ENCODE results near the gene ARHGAP40. TPM values are rescaled to one million over a fixed set of nuclear protein-coding genes. Genes with fewer than 3 reads are reported as not detected.

The ARHGAP40 gene
- total and polyA plus RNA-seq, 2 of the 8 experiments (the other 6 are each of a cell fraction or from before 2014, with no cell fraction given) = 0.74 to 1.4 TPM

DNA sequence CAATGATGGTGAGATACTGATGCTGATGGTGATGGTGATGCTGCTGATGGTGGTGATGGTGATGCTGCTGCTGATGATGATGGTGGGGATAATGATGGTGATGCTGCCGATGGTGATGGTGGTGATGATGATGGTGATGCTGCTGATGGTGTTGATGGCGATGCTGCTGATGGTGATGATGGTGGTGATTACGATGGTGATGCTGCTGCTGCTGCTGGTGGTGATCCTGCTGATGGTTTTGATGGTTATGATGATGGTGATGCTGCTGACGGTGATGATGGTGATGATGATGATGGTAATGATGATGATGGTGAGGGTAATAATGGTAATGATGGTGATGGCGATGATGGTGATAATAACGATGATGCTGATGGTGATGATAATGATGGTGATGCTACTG is 50.0 kb downstream of the ARHGAP40 start:
- no peak overlapping the region for H3K4me3 ChIP-seq (ENCODE audit: extremely low read depth in 1 of 4, insufficient read depth in 2 of 4, low read depth in 3 of 4, low read length in 4 of 4)
- H3K14ac ChIP-seq (ENCODE audit: insufficient read length) = no peak overlapping the region
- no peak overlapping the region for H2BK12ac ChIP-seq (ENCODE audit: low read depth, low read length)
- WGBS, 2 experiments (ENCODE audit: extremely low coverage in 1 of 2, insufficient coverage in 1 of 2, insufficient read length in 1 of 2, insufficient replicate concordance in 2 of 2, low coverage in 1 of 2, low lambda C conversion rate in 2 of 2, missing lambda C conversion rate in 1 of 2) = 89% methylated on average over 6 of the region's 6 CpGs; no CpG with 5 or more reads in 1 of the 2 experiments
- DNase-seq (ENCODE audit: low read depth in 1 of 2, low spot score in 2 of 2) (no peak), FAIRE-seq (no peak)
- peaks cover 0 to 2% (median 0%) of the 10 kb centered on the region in 4 experiments; a peak in 1 of 7 replicates for H3K4me1 ChIP-seq (replicated peaks in 1 of 4; ENCODE audit: control insufficient read depth in 3 of 4, insufficient read depth in 4 of 4, low read length in 3 of 4)
- H3K9me3 ChIP-seq (ENCODE audit: insufficient read depth in 2 of 2, low read depth in 1 of 2, low read length in 1 of 2) = no peaks in the 10 kb centered on the region
- peaks cover 1 to 10% of the 10 kb centered on the region in 2 experiments for H4K20me1 ChIP-seq (replicated peaks in 1 of 2; ENCODE audit: control insufficient read depth in 1 of 2, insufficient read depth in 2 of 2, low read length in 2 of 2)
- no peak overlapping the region for H3K18ac ChIP-seq (ENCODE audit: extremely low read depth, low read length)
- ChIA-PET CTCF (ENCODE audit: partially characterized antibody) (interaction anchor here (1.0 to 8.0 kb wide), 10 partner anchors 9 to 99 kb away, joined by 3 to 235 read pairs (median 28); partner anchors contain the start of genes ACTR5 and SLC32A1), POLR2A (ENCODE audit: partially characterized antibody) (no interaction called here)
- no peak for TF ChIP-seq RBBP5 (IDR thresholded peaks at IDR 0.05; ENCODE audit: borderline replicate concordance, low read depth, low read length)
- no peak for TF ChIP-seq SRF (IDR thresholded peaks at IDR 0.05; ENCODE audit: low read depth, low read length)
- no peak for TF ChIP-seq BCL11A (IDR thresholded peaks at IDR 0.05; ENCODE audit: low read depth in 2 of 2, low read length in 2 of 2)
- H3K23ac ChIP-seq (ENCODE audit: insufficient read length) = no peak overlapping the region
- H3K56ac ChIP-seq (replicated peaks; ENCODE audit: insufficient read length, low read depth, low read length) = peak overlapping the region; percentile 88
- H3K4ac ChIP-seq (replicated peaks; ENCODE audit: insufficient read length, low read depth, low read length) = no peak overlapping the region
- peak overlapping the region; percentile 20 for H4K91ac ChIP-seq (replicated peaks; ENCODE audit: insufficient read length, low read length)
- no peak overlapping the region for H2BK15ac ChIP-seq (ENCODE audit: low read length)
- peak overlapping the region; percentile 43; the same call in 1 of the 2 replicates for H2AK5ac ChIP-seq (ENCODE audit: low read depth, low read length)
- H3K4me2 ChIP-seq (ENCODE audit: insufficient read depth in 1 of 2, low read depth in 2 of 2, low read length in 2 of 2) = no peak overlapping the region
- H4K8ac ChIP-seq (ENCODE audit: extremely low read depth, insufficient read depth, low read length) = no peak overlapping the region
- H3K23me2 ChIP-seq (ENCODE audit: low read depth, low read length) = peaks cover 11% of the 10 kb centered on the region; the same call in 1 of the 2 replicates
- no peaks in the 10 kb centered on the region for H3K79me2 ChIP-seq (ENCODE audit: control insufficient read depth in 1 of 2, insufficient read depth in 2 of 2, low read length in 2 of 2)
- H2BK5ac ChIP-seq (ENCODE audit: low read depth, low read length) = no peak overlapping the region
- H3K27ac ChIP-seq (ENCODE audit: low read depth, low read length) = no peak overlapping the region
- no peak overlapping the region for H4K5ac ChIP-seq (ENCODE audit: insufficient read length, low read depth, low read length)
- no peaks in the 10 kb centered on the region for H3K36me3 ChIP-seq (ENCODE audit: control insufficient read depth in 2 of 4, insufficient read depth in 4 of 4, low read length in 3 of 4)
- H3K9ac ChIP-seq (replicated peaks in 1 of 4; ENCODE audit: extremely low read depth in 1 of 4, low read depth in 3 of 4, low read length in 3 of 4) = no peak overlapping the region
- H2BK20ac ChIP-seq (ENCODE audit: low read length) = no peak overlapping the region
- H3K27me3 ChIP-seq (replicated peaks in 1 of 4; ENCODE audit: control insufficient read depth in 3 of 4, extremely low read depth in 1 of 4, insufficient read depth in 3 of 4, low read length in 3 of 4) = peaks cover 2 to 30% (median 17%) of the 10 kb centered on the region in 4 experiments
- no peak overlapping the region for H2AFZ ChIP-seq (ENCODE audit: low read length)
- no peak overlapping the region for H2BK120ac ChIP-seq (replicated peaks; ENCODE audit: low read depth, low read length)
- H3K79me1 ChIP-seq (ENCODE audit: low read depth, low read length) = no peaks in the 10 kb centered on the region

All from H1 (cell line).